ENCODE measurements around the gene TGFB2.

DNA sequence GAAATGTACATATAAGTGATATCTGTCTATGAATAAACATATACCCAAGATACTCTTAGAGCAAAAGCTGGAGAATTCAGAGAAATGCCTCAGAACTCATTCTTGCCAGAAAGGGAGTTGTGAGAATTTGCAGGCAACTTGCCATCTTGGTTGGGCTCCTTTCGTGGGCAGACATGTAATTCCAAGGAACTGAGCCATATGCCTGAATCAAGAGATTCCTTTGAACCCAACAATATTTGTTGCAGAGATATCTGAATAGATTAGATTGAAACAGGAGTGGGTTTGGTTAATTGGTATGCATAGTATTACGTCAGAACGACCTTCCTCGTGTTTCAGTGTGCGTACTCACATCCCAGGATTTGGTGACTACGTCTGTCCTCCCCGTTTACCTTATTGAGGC lies 67.0 kb downstream of the TGFB2 start:
- TF ChIP-seq, protein P1, sequence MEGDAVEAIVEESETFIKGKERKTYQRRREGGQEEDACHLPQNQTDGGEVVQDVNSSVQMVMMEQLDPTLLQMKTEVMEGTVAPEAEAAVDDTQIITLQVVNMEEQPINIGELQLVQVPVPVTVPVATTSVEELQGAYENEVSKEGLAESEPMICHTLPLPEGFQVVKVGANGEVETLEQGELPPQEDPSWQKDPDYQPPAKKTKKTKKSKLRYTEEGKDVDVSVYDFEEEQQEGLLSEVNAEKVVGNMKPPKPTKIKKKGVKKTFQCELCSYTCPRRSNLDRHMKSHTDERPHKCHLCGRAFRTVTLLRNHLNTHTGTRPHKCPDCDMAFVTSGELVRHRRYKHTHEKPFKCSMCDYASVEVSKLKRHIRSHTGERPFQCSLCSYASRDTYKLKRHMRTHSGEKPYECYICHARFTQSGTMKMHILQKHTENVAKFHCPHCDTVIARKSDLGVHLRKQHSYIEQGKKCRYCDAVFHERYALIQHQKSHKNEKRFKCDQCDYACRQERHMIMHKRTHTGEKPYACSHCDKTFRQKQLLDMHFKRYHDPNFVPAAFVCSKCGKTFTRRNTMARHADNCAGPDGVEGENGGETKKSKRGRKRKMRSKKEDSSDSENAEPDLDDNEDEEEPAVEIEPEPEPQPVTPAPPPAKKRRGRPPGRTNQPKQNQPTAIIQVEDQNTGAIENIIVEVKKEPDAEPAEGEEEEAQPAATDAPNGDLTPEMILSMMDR (optimal IDR thresholded peaks at IDR 0.05 in 1 of 3, IDR thresholded peaks at IDR 0.05 in 1 of 3, conservative IDR thresholded peaks at IDR 0.05 in 1 of 3; ENCODE audit: extremely low read depth in 1 of 3, insufficient read depth in 2 of 3, low read length in 3 of 3): no peak
- no peak for TF ChIP-seq EZH2 (IDR thresholded peaks at IDR 0.05; ENCODE audit: low read length)

Measured in keratinocyte (primary cell).